SK-N-SH (cell line): Measurements from ENCODE around the gene BAHCC1. TPM values are rescaled to one million over a fixed set of nuclear protein-coding genes. Genes with fewer than 3 reads are reported as not detected.

Experiments
- CTCF ChIA-PET: fragments of 300-600, 350-600 bp; formaldehyde crosslinking; extraction: SDS; loops from one replicate; lab custom pipeline; 2021; lab: Yijun Ruan, JAX
- POLR2A ChIA-PET: fragments of 350-600 bp; sonication (Branson Sonifier 250); formaldehyde crosslinking; extraction: SDS; loops from one replicate; lab custom pipeline; 2020; ENCODE audit warnings: antibody characterized with exemption, inconsistent platforms; lab: Yijun Ruan, JAX
- DNase-seq: peaks from one replicate; pipeline ENCODE4 v3.0.0; 2012
- H2AFZ ChIP-seq: fragments of 200-600 bp; sonication (generic); 2 replicates; pipeline ENCODE4 v1.8.1; 2016; ENCODE audit warnings: antibody characterized with exemption, mild to moderate bottlenecking, low read depth
- H3F3A ChIP-seq: fragments of 200-600 bp; sonication (generic); replicated peaks from 2 replicates; pipeline ENCODE3; 2016; ENCODE audit warnings: antibody characterized with exemption, mild to moderate bottlenecking; ENCODE audit not compliant: insufficient read depth
- H3K27ac ChIP-seq, 2 experiments: fragments of 200-500 bp in 1 of 2; fragments of 200-600 bp in 1 of 2; sonication (Bioruptor generic) in 1 of 2; sonication (generic), shearing (Covaris generic) in 1 of 2; 2 replicates each; pipeline versions ENCODE4 v1.5.1 to v1.6.1; 2014 to 2016; ENCODE audit warnings: low read depth in 2 of 2, inconsistent platforms in 1 of 2, low read length in 1 of 2, mild to moderate bottlenecking in 1 of 2, mixed read lengths in 1 of 2
- H3K27me3 ChIP-seq: fragments of 200-600 bp; sonication (generic), shearing (Covaris generic); 2 replicates; pipeline ENCODE4 v1.6.1; 2016; ENCODE audit warnings: mixed run types; ENCODE audit not compliant: insufficient read depth
- H3K36me3 ChIP-seq, 2 experiments: fragments of 200-500 bp in 1 of 2; fragments of 200-600 bp in 1 of 2; sonication (Bioruptor generic) in 1 of 2; sonication (generic) in 1 of 2; replicated peaks in 1 of 2; 2 replicates each; pipeline versions ENCODE3 to v1.5.1; 2014 to 2016; ENCODE audit warnings: low read length in 1 of 2, mild to moderate bottlenecking in 1 of 2; ENCODE audit not compliant: insufficient read depth in 2 of 2, control insufficient read depth in 1 of 2
- H3K4me1 ChIP-seq, 2 experiments: fragments of 200-500 bp in 1 of 2; fragments of 200-600 bp in 1 of 2; sonication (Bioruptor generic) in 1 of 2; sonication (generic), shearing (Covaris generic) in 1 of 2; 2 replicates each; pipeline versions ENCODE4 v1.5.1 to v1.6.1; 2014 to 2016; ENCODE audit warnings: low read depth in 1 of 2, low read length in 1 of 2, mixed run types in 1 of 2; ENCODE audit not compliant: insufficient read depth in 2 of 2, control insufficient read depth in 1 of 2
- H3K4me2 ChIP-seq: fragments of 200-600 bp; sonication (generic), shearing (Covaris generic); 2 replicates; pipeline ENCODE4 v1.6.1; 2017; ENCODE audit warnings: mixed run types
- H3K4me3 ChIP-seq, 2 experiments: fragments of 200-500 bp in 1 of 2; fragments of 200-600 bp in 1 of 2; sonication (Bioruptor generic) in 1 of 2; sonication (generic), shearing (Covaris generic) in 1 of 2; 2 replicates each; pipeline versions ENCODE4 v1.5.1 to v1.8.1; 2014 to 2016; ENCODE audit warnings: low read depth in 2 of 2, inconsistent platforms in 1 of 2, low read length in 1 of 2, mild to moderate bottlenecking in 1 of 2, mixed read lengths in 1 of 2, moderate library complexity in 1 of 2
- H3K79me2 ChIP-seq: fragments of 200-600 bp; sonication (generic); 2 replicates; pipeline ENCODE4 v1.8.1; 2017; ENCODE audit warnings: mild to moderate bottlenecking; ENCODE audit not compliant: insufficient read depth
- H3K9ac ChIP-seq: fragments of 200-600 bp; sonication (generic); 2 replicates; pipeline ENCODE4 v1.6.1; 2017; ENCODE audit warnings: mixed run types
- H3K9me2 ChIP-seq: fragments of 200-600 bp; sonication (generic); 2 replicates; pipeline ENCODE4 v1.6.1; 2017; ENCODE audit warnings: mixed run types
- H3K9me3 ChIP-seq: fragments of 200-600 bp; sonication (generic); 2 replicates; pipeline ENCODE4 v1.6.1; 2017; ENCODE audit warnings: mixed run types, mild to moderate bottlenecking, moderate library complexity
- H4K20me1 ChIP-seq: fragments of 200-600 bp; sonication (generic); 2 replicates; pipeline ENCODE4 v1.6.1; 2017; ENCODE audit warnings: mild to moderate bottlenecking, mixed run types; ENCODE audit not compliant: insufficient read depth
- FOXJ3 ChIP-seq: sonication (generic); formaldehyde crosslinking; IDR thresholded peaks from 2 replicates; pipeline ENCODE4 v1.5.1; 2020; ENCODE audit warnings: mild to moderate bottlenecking, missing genetic modification reagents
- FOXM1 ChIP-seq: IDR thresholded peaks from 2 replicates; pipeline ENCODE4 v1.4.0; 2012; ENCODE audit warnings: low read depth, mild to moderate bottlenecking
- IRF3 ChIP-seq: fragments of 150-350 bp; IDR thresholded peaks from 2 replicates; pipeline ENCODE4 v1.6.1; 2016; ENCODE audit warnings: mild to moderate bottlenecking, low read depth, low read length
- NFIC ChIP-seq: IDR thresholded peaks from 2 replicates; pipeline ENCODE4 v1.4.0; 2012; ENCODE audit warnings: borderline replicate concordance
- RXRA ChIP-seq: IDR thresholded peaks from 2 replicates; pipeline ENCODE4 v1.4.0; 2012; ENCODE audit warnings: low read depth, mild to moderate bottlenecking, borderline replicate concordance
- SIN3A ChIP-seq: IDR thresholded peaks from 2 replicates; pipeline ENCODE4 v1.6.1; 2012; ENCODE audit warnings: low read depth, mild to moderate bottlenecking, low read length, moderate library complexity, borderline replicate concordance
- USF2 ChIP-seq: fragments of 150-350 bp; IDR thresholded peaks from 2 replicates; pipeline ENCODE4 v1.6.1; 2017; ENCODE audit warnings: antibody characterized with exemption, low read length, low read depth, borderline replicate concordance
- WGBS: methylation state at CpG from one replicate; pipeline ENCODE4 v1.1.6; 2017; ENCODE audit warnings: low lambda C conversion rate; 5-methylcytosine and 5-hydroxymethylcytosine counted together
- polyA plus RNA-seq, 3 experiments: library from polyadenylated mRNA; depleted of rRNA; stranded (reverse); fragments of >200 nt; gene quantifications; 2 replicates each; pipeline ENCODE4 v1.2.3, GENCODE V29; 2012
- TF ChIP-seq, protein P1 (sequence below): fragments of 200-600 bp; sonication (generic); IDR thresholded peaks from 2 replicates; pipeline ENCODE4 v1.6.1; 2017; ENCODE audit warnings: antibody characterized with exemption, mild to moderate bottlenecking, moderate library complexity
- TF ChIP-seq, protein P2 (sequence below): IDR thresholded peaks from 2 replicates; pipeline ENCODE4 v1.4.0; 2012; ENCODE audit warnings: low read depth, borderline replicate concordance
- TF ChIP-seq, protein P3 (sequence below): IDR thresholded peaks from 2 replicates; pipeline ENCODE4 v1.4.0; 2012; ENCODE audit warnings: low read depth

Gene BAHCC1
- polyA plus RNA-seq, 1 of the 3 experiments (the other 2 are of a cell fraction): 6.4 TPM

GRCh38 chr17:81511554-81511803 lies 116.2 kb downstream of the BAHCC1 start:
- POLR2A ChIA-PET: interaction anchor here (0.6 to 2.4 kb wide), 7 partner anchors 16 to 116 kb away, joined by 3 to 12 read pairs (median 4); partner anchors contain the start of genes BAHCC1, FAAP100 and FSCN2
- Histone ChIP-seq H3F3A (peaks cover 82% of the 10 kb centered on the region), H3K9me2 (no peaks in the 10 kb centered on the region), H3K4me2 (peak overlapping the region; percentile 93), H3K4me1 (peaks cover 7 to 49% of the 10 kb centered on the region in 2 experiments; a peak in 3 of 4 replicates), H3K79me2 (peaks cover 77% of the 10 kb centered on the region), H4K20me1 (peaks cover 60% of the 10 kb centered on the region), H2AFZ (no peak overlapping the region), H3K27me3 (no peaks in the 10 kb centered on the region), H3K9ac (peak overlapping the region; percentile 81), H3K36me3 (peaks cover 32 to 42% of the 10 kb centered on the region in 2 experiments), H3K27ac (peak overlapping the region; percentile 67 to 88), H3K4me3 (peak overlapping the region; percentile 70 to 91), H3K9me3 (no peaks in the 10 kb centered on the region)
- under 1% methylated on average over 9 of the region's 9 CpGs for WGBS
- CTCF ChIA-PET: interaction anchor here (1.2 to 4.2 kb wide), 4 partner anchors 22 to 27 kb away, joined by 4 to 20 read pairs (median 6); no protein-coding TSS in a partner anchor
- TF ChIP-seq FOXJ3 (CRISPR knock-in tag): no peak
- TF ChIP-seq, protein P1, sequence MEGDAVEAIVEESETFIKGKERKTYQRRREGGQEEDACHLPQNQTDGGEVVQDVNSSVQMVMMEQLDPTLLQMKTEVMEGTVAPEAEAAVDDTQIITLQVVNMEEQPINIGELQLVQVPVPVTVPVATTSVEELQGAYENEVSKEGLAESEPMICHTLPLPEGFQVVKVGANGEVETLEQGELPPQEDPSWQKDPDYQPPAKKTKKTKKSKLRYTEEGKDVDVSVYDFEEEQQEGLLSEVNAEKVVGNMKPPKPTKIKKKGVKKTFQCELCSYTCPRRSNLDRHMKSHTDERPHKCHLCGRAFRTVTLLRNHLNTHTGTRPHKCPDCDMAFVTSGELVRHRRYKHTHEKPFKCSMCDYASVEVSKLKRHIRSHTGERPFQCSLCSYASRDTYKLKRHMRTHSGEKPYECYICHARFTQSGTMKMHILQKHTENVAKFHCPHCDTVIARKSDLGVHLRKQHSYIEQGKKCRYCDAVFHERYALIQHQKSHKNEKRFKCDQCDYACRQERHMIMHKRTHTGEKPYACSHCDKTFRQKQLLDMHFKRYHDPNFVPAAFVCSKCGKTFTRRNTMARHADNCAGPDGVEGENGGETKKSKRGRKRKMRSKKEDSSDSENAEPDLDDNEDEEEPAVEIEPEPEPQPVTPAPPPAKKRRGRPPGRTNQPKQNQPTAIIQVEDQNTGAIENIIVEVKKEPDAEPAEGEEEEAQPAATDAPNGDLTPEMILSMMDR: no peak
- TF ChIP-seq, protein P2, sequence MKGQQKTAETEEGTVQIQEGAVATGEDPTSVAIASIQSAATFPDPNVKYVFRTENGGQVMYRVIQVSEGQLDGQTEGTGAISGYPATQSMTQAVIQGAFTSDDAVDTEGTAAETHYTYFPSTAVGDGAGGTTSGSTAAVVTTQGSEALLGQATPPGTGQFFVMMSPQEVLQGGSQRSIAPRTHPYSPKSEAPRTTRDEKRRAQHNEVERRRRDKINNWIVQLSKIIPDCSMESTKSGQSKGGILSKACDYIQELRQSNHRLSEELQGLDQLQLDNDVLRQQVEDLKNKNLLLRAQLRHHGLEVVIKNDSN: no peak
- no peak for TF ChIP-seq FOXM1
- no peak for TF ChIP-seq IRF3
- TF ChIP-seq, protein P3, sequence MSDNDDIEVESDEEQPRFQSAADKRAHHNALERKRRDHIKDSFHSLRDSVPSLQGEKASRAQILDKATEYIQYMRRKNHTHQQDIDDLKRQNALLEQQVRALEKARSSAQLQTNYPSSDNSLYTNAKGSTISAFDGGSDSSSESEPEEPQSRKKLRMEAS: 0 out of 2 replicates have a peak, but pooled peaks have one; percentile 2
- no peak for TF ChIP-seq NFIC
- TF ChIP-seq USF2: no peak
- no peak for TF ChIP-seq RXRA
- 0 out of 2 replicates have a peak, but pooled peaks have one; percentile 0 for TF ChIP-seq SIN3A
- DNase-seq: no peak
